Measurements from ENCODE around the gene CADM1. TPM values are rescaled to one million over a fixed set of nuclear protein-coding genes. Genes with fewer than 3 reads are reported as not detected.

The CADM1 gene
- total and polyA plus RNA-seq, 2 donors (not counting 1 experiment from before 2014, with no cell fraction given) = 15.4 to 86.0 TPM

- TF ChIP-seq CTCF (conservative IDR thresholded peaks at IDR 0.05 in 1 of 2, IDR thresholded peaks at IDR 0.05 in 1 of 2; ENCODE audit: low read depth in 1 of 2, low read length in 2 of 2) (no peak), EZH2 (IDR thresholded peaks at IDR 0.05; ENCODE audit: low read length, missing control alignments) (no peak)
- Histone ChIP-seq H3K9ac (ENCODE audit: insufficient read depth, low read length) (no peak overlapping the region), H3K27me3 (ENCODE audit: control insufficient read depth, insufficient read depth, low read length) (no peaks in the 10 kb centered on the region), H3K36me3 (ENCODE audit: control insufficient read depth, insufficient read depth, low read length) (no peaks in the 10 kb centered on the region), H3K4me3 (replicated peaks in 1 of 4; ENCODE audit: control extremely low read depth in 1 of 4, insufficient read depth in 1 of 4, low read depth in 3 of 4, low read length in 4 of 4) (no peak overlapping the region), H4K20me1 (ENCODE audit: control insufficient read depth, extremely low read depth, insufficient read depth, low read length) (no peaks in the 10 kb centered on the region), H3K79me2 (ENCODE audit: control insufficient read depth, insufficient read depth, low read length) (no peaks in the 10 kb centered on the region), H3K4me2 (ENCODE audit: extremely low read depth, insufficient read depth, low read length) (no peak overlapping the region), H3K4me1 (ENCODE audit: control insufficient read depth, extremely low read depth, insufficient read depth, low read length) (no peaks in the 10 kb centered on the region), H3K27ac (ENCODE audit: insufficient read depth, low read length) (no peak overlapping the region), H2AFZ (ENCODE audit: low read length) (no peak overlapping the region), H3K9me3 (ENCODE audit: control insufficient read depth, insufficient read depth, low read depth, low read length) (no peaks in the 10 kb centered on the region)
- no peak for DNase-seq (ENCODE audit: low read depth in 2 of 2)
These were observed 114.4 kb downstream of the CADM1 start for GRCh38 chr11:115389790-115390189.

GRCh38 chr11:115385226-115385625 lies 119.0 kb downstream of the CADM1 start:
- H3K27ac ChIP-seq (ENCODE audit: insufficient read depth, low read length) = no peak overlapping the region
- H3K4me1 ChIP-seq (ENCODE audit: control insufficient read depth, extremely low read depth, insufficient read depth, low read length) = no peaks in the 10 kb centered on the region
- TF ChIP-seq CTCF (conservative IDR thresholded peaks at IDR 0.05 in 1 of 2, IDR thresholded peaks at IDR 0.05 in 1 of 2; ENCODE audit: low read depth in 1 of 2, low read length in 2 of 2) = no peak
- no peak for TF ChIP-seq EZH2 (IDR thresholded peaks at IDR 0.05; ENCODE audit: low read length, missing control alignments)

GRCh38 chr11:115384236-115384635 lies 120.0 kb downstream of the CADM1 start:
- Histone ChIP-seq H3K9me3 (ENCODE audit: control insufficient read depth, insufficient read depth, low read depth, low read length) (no peaks in the 10 kb centered on the region), H3K36me3 (ENCODE audit: control insufficient read depth, insufficient read depth, low read length) (no peaks in the 10 kb centered on the region), H3K27ac (ENCODE audit: insufficient read depth, low read length) (no peak overlapping the region), H3K27me3 (ENCODE audit: control insufficient read depth, insufficient read depth, low read length) (no peaks in the 10 kb centered on the region), H2AFZ (ENCODE audit: low read length) (no peak overlapping the region), H3K79me2 (ENCODE audit: control insufficient read depth, insufficient read depth, low read length) (no peaks in the 10 kb centered on the region), H4K20me1 (ENCODE audit: control insufficient read depth, extremely low read depth, insufficient read depth, low read length) (no peaks in the 10 kb centered on the region), H3K9ac (ENCODE audit: insufficient read depth, low read length) (no peak overlapping the region), H3K4me2 (ENCODE audit: extremely low read depth, insufficient read depth, low read length) (no peak overlapping the region), H3K4me3 (replicated peaks in 1 of 4; ENCODE audit: control extremely low read depth in 1 of 4, insufficient read depth in 1 of 4, low read depth in 3 of 4, low read length in 4 of 4) (no peak overlapping the region), H3K4me1 (ENCODE audit: control insufficient read depth, extremely low read depth, insufficient read depth, low read length) (no peaks in the 10 kb centered on the region)
- peak in 1 of 2 donors; percentile 66 for DNase-seq (ENCODE audit: low read depth in 2 of 2)
- TF ChIP-seq EZH2 (IDR thresholded peaks at IDR 0.05; ENCODE audit: low read length, missing control alignments) = no peak
- TF ChIP-seq CTCF (conservative IDR thresholded peaks at IDR 0.05 in 1 of 2, IDR thresholded peaks at IDR 0.05 in 1 of 2; ENCODE audit: low read depth in 1 of 2, low read length in 2 of 2) = no peak

More at GRCh38 chr11:115385226-115385625, 119.0 kb downstream of the CADM1 start:
- Histone ChIP-seq H4K20me1 (ENCODE audit: control insufficient read depth, extremely low read depth, insufficient read depth, low read length) (no peaks in the 10 kb centered on the region), H3K79me2 (ENCODE audit: control insufficient read depth, insufficient read depth, low read length) (no peaks in the 10 kb centered on the region), H2AFZ (ENCODE audit: low read length) (no peak overlapping the region), H3K9me3 (ENCODE audit: control insufficient read depth, insufficient read depth, low read depth, low read length) (no peaks in the 10 kb centered on the region), H3K36me3 (ENCODE audit: control insufficient read depth, insufficient read depth, low read length) (no peaks in the 10 kb centered on the region), H3K27me3 (ENCODE audit: control insufficient read depth, insufficient read depth, low read length) (no peaks in the 10 kb centered on the region), H3K9ac (ENCODE audit: insufficient read depth, low read length) (no peak overlapping the region), H3K4me3 (replicated peaks in 1 of 4; ENCODE audit: control extremely low read depth in 1 of 4, insufficient read depth in 1 of 4, low read depth in 3 of 4, low read length in 4 of 4) (no peak overlapping the region), H3K4me2 (ENCODE audit: extremely low read depth, insufficient read depth, low read length) (no peak overlapping the region)
- peak in 1 of 2 donors; percentile 61 for DNase-seq (ENCODE audit: low read depth in 2 of 2)
